SK-N-SH (cell line): ENCODE measurements around the gene SLC41A2.

Experiments
- CHD2 ChIP-seq: fragments of 150-350 bp; IDR thresholded peaks from 2 replicates; pipeline ENCODE4 v1.6.1; 2018; ENCODE audit warnings: low read length; ENCODE audit not compliant: partially characterized antibody
- CTCF ChIP-seq: fragments of 200-600 bp; sonication (generic); IDR thresholded peaks from 2 replicates; pipeline ENCODE4 v1.6.1; 2017; ENCODE audit warnings: antibody characterized with exemption, mild to moderate bottlenecking, moderate library complexity
- EP300 ChIP-seq, 2 experiments: IDR thresholded peaks; 2 replicates each; pipeline versions ENCODE4 v1.4.0 to v1.6.1; 2012; ENCODE audit warnings: borderline replicate concordance in 1 of 2, low read depth in 1 of 2, low read length in 1 of 2
- GABPA ChIP-seq: IDR thresholded peaks from 2 replicates; pipeline ENCODE4 v1.4.0; 2012; ENCODE audit warnings: low read depth, mild to moderate bottlenecking
- MAX ChIP-seq: IDR thresholded peaks from 2 replicates; pipeline ENCODE4 v1.4.0; 2012; ENCODE audit warnings: low read depth
- NFIC ChIP-seq: IDR thresholded peaks from 2 replicates; pipeline ENCODE4 v1.4.0; 2012; ENCODE audit warnings: borderline replicate concordance
- NRF1 ChIP-seq: IDR thresholded peaks from 2 replicates; pipeline ENCODE4 v1.6.1; 2012; ENCODE audit warnings: low read depth, mild to moderate bottlenecking, low read length
- POLR2AphosphoS5 ChIP-seq: IDR thresholded peaks from 2 replicates; pipeline ENCODE4 v1.6.1; 2012; ENCODE audit warnings: low read depth, low read length
- REST ChIP-seq: IDR thresholded peaks from 2 replicates; pipeline ENCODE4 v1.6.1; 2012; ENCODE audit warnings: mild to moderate bottlenecking, low read depth, low read length, moderate library complexity
- TAF1 ChIP-seq: IDR thresholded peaks from 2 replicates; pipeline ENCODE4 v1.6.1; 2012; ENCODE audit warnings: low read depth, mild to moderate bottlenecking, low read length, moderate library complexity, borderline replicate concordance
- ZBTB33 ChIP-seq: IDR thresholded peaks from 2 replicates; pipeline ENCODE4 v1.4.0; 2012; ENCODE audit warnings: low read depth, borderline replicate concordance

GRCh38 chr12:104933128-104933527 is 25.0 kb downstream of the SLC41A2 start:
- no peak for TF ChIP-seq EP300 (IDR thresholded peaks at IDR 0.05; ENCODE audit: borderline replicate concordance in 1 of 2, low read depth in 1 of 2, low read length in 1 of 2)
- TF ChIP-seq ZBTB33: no peak
- TF ChIP-seq NFIC: no peak
- no peak for TF ChIP-seq TAF1
- no peak for TF ChIP-seq GABPA
- TF ChIP-seq CTCF: no peak
- TF ChIP-seq POLR2AphosphoS5: no peak
- no peak for TF ChIP-seq MAX
- no peak for TF ChIP-seq REST
- no peak for TF ChIP-seq CHD2
- no peak for TF ChIP-seq NRF1
